BLaER1 (cell line): ENCODE measurements around the gene TBC1D3H.
"Not testable (repeated sequence)": the region's sequence is repeated elsewhere in the genome, so short reads cannot be mapped to it uniquely, and the experiment has no call there.

ENCODE experiments used
- H3K27ac ChIP-seq: shearing (Covaris generic); formaldehyde crosslinking; 2 replicates; pipeline ENCODE4 v1.8.1; 2022
- H3K27me3 ChIP-seq: shearing (Covaris generic); formaldehyde crosslinking; 2 replicates; pipeline ENCODE4 v1.8.1; 2022
- H3K36me3 ChIP-seq: shearing (Covaris generic); formaldehyde crosslinking; 2 replicates; pipeline ENCODE4 v1.8.1; 2022
- H3K4me1 ChIP-seq: shearing (Covaris generic); formaldehyde crosslinking; 2 replicates; pipeline ENCODE4 v1.8.1; 2022
- H3K4me2 ChIP-seq: shearing (Covaris generic); formaldehyde crosslinking; 2 replicates; pipeline ENCODE4 v1.8.1; 2022
- H3K4me3 ChIP-seq: shearing (Covaris generic); formaldehyde crosslinking; 2 replicates; pipeline ENCODE4 v1.8.1; 2022
- H3K9ac ChIP-seq: shearing (Covaris generic); formaldehyde crosslinking; 2 replicates; pipeline ENCODE4 v1.8.1; 2022
- H3K9me3 ChIP-seq: shearing (Covaris generic); formaldehyde crosslinking; 2 replicates; pipeline ENCODE4 v1.8.1; 2022
- H4K20me1 ChIP-seq: shearing (Covaris generic); formaldehyde crosslinking; 2 replicates; pipeline ENCODE4 v1.8.1; 2022

Gene TBC1D3H

GRCh38 chr17:36388385-36389245, at the start of gene TBC1D3H:
TBC1D3H (minus strand) TSS chr17:36388435; CDS start chr17:36386895, 1,540 bp downstream.
- H3K4me2 ChIP-seq, H3K4me1 ChIP-seq: not testable (repeated sequence)

GRCh38 chr17:36428891-36429290, 40.7 kb upstream of the TBC1D3H start:
- H3K27ac ChIP-seq, H3K27me3 ChIP-seq, H3K4me1 ChIP-seq, H3K9ac ChIP-seq, H3K4me3 ChIP-seq, H3K9me3 ChIP-seq, H3K36me3 ChIP-seq, H3K4me2 ChIP-seq, H4K20me1 ChIP-seq: not testable (repeated sequence)

More at GRCh38 chr17:36388385-36389245, at the start of gene TBC1D3H:
- H3K9me3 ChIP-seq, H3K4me3 ChIP-seq, H3K9ac ChIP-seq, H4K20me1 ChIP-seq, H3K27me3 ChIP-seq, H3K36me3 ChIP-seq, H3K27ac ChIP-seq: not testable (repeated sequence)

- not testable (repeated sequence) for H3K4me1 ChIP-seq, H3K4me3 ChIP-seq, H4K20me1 ChIP-seq, H3K9ac ChIP-seq, H3K4me2 ChIP-seq, H3K27me3 ChIP-seq, H3K36me3 ChIP-seq, H3K27ac ChIP-seq, H3K9me3 ChIP-seq
Observed at GRCh38 chr17:36415180-36415941, 27.1 kb upstream of the TBC1D3H start.

- not testable (repeated sequence) for H4K20me1 ChIP-seq, H3K4me2 ChIP-seq
Observed at GRCh38 chr17:36390943-36391645, 2.9 kb upstream of the TBC1D3H start.

GRCh38 chr17:36375938-36376337, 12.3 kb downstream of the TBC1D3H start:
- H3K4me2 ChIP-seq, H3K9ac ChIP-seq, H3K36me3 ChIP-seq, H3K4me3 ChIP-seq, H3K27ac ChIP-seq, H3K4me1 ChIP-seq, H4K20me1 ChIP-seq, H3K27me3 ChIP-seq, H3K9me3 ChIP-seq: not testable (repeated sequence)

More at GRCh38 chr17:36390943-36391645, 2.9 kb upstream of the TBC1D3H start:
- H3K4me1 ChIP-seq, H3K36me3 ChIP-seq, H3K27ac ChIP-seq, H3K4me3 ChIP-seq, H3K9ac ChIP-seq, H3K9me3 ChIP-seq, H3K27me3 ChIP-seq: not testable (repeated sequence)

- H3K36me3 ChIP-seq: not testable (repeated sequence)
Observed at GRCh38 chr17:36362496-36362895, 25.7 kb downstream of the TBC1D3H start.

More at GRCh38 chr17:36362496-36362895, 25.7 kb downstream of the TBC1D3H start:
- H3K27me3 ChIP-seq, H3K4me1 ChIP-seq, H3K4me2 ChIP-seq, H3K9me3 ChIP-seq, H3K27ac ChIP-seq, H3K4me3 ChIP-seq, H4K20me1 ChIP-seq, H3K9ac ChIP-seq: not testable (repeated sequence)
